PC-3 (cell line): ENCODE results near the gene HES3.

Experiments used
- EZH2phosphoT487 ChIP-seq: fragments of 300-600 bp; sonication (generic); IDR thresholded peaks from 2 replicates; pipeline ENCODE4 v1.6.1; 2018; ENCODE audit warnings: mild to moderate bottlenecking, antibody characterized with exemption, low read length, borderline replicate concordance
- TF ChIP-seq, protein P1 (sequence below): fragments of 300-600 bp; sonication (generic); conservative IDR thresholded peaks from 2 replicates; pipeline ENCODE4 v1.5.1; 2017; ENCODE audit warnings: antibody characterized with exemption, low read depth, mild to moderate bottlenecking, low read length

DNA sequence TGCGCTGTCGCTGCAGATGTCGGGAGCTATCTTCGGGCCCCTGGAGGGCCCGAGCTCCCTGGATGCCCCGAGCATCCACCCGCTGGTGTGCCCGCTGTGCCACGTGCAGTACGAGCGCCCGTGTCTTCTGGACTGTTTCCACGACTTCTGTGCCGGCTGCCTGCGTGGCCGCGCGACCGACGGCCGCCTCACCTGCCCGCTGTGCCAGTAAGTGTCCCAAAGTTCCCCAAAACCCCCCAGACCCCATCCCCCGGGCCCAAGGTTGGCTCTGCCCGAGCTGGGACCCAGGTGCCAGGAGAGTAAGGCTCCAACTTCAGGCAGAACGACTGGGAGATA, 37.5 kb upstream of the HES3 start:
- TF ChIP-seq, protein P1, sequence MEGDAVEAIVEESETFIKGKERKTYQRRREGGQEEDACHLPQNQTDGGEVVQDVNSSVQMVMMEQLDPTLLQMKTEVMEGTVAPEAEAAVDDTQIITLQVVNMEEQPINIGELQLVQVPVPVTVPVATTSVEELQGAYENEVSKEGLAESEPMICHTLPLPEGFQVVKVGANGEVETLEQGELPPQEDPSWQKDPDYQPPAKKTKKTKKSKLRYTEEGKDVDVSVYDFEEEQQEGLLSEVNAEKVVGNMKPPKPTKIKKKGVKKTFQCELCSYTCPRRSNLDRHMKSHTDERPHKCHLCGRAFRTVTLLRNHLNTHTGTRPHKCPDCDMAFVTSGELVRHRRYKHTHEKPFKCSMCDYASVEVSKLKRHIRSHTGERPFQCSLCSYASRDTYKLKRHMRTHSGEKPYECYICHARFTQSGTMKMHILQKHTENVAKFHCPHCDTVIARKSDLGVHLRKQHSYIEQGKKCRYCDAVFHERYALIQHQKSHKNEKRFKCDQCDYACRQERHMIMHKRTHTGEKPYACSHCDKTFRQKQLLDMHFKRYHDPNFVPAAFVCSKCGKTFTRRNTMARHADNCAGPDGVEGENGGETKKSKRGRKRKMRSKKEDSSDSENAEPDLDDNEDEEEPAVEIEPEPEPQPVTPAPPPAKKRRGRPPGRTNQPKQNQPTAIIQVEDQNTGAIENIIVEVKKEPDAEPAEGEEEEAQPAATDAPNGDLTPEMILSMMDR, result no peak
- no peak for TF ChIP-seq EZH2phosphoT487
